ENCODE data around the gene TBR1.

Gene TBR1

DNA sequence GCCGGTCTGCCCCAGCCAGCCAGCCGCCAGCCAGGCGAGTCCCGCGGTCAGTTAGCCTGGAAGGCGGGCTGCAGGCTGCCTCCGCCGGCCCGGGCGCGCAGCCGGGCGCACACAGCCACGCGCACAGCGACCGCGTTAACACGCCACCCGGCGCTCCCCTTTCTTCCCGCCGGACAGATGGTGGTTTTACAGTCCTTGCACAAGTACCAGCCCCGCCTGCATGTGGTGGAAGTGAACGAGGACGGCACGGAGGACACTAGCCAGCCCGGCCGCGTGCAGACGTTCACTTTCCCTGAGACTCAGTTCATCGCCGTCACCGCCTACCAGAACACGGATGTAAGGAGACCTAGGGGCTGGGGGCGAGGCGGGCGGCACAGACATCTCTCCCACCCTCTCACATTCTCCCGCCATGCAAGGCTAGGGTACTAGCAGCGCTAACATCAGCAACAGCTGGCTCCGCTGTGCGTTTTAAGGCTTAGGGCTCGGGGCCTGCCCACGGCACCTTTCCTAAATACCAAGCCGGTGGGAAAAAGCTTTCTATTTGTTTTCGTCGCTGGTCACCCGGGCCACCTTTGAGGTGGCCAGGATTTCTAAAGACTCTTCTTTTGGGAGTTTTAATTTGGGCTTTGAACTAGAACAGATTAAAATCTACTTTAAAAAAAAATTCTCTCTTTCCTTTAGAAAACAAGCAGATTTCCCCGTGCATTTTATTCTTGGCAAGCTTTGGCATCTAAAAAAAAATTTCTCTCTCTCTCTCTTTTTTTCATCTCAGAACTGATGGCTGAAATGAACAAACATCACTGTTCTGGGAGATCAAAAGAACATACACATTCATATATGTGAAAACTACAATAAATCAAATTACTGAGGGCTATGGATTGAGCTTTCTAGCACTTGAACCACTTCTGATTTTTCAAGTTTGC, 2.9 kb downstream of the TBR1 start:
- TF ChIP-seq GATA1 (IDR thresholded peaks at IDR 0.05; ENCODE audit: low read depth, low read length) (no peak), POLR2A (IDR thresholded peaks at IDR 0.05; ENCODE audit: low read length) (no peak)
- DNase-seq: peak; percentile 20 to 34

DNA sequence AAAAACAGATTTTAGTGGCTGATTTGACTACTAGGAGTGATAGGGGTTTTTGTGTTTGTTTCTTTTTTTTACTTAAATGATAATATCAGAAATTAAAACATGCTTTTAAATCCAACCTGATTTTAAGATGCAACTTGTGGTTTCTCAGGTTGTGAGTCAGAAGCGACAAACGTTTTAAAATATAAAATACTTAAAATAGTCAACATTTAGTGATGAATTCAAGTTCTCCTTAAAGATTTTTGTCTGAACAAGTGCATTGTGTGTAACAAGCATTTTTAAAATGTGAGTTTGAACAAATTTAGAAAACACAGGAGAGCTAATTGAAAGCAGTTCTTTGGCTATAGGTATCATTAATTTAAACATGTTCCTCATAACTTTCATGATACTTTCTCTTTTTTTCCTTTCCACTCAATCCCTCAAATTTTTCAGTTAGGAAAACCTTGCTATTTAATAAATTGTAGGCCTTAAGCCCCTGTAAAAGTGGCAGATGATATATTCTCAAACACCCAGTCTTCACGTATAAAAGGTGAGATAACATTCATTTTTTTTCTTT, 3.6 kb downstream of the TBR1 start:
- no peak for DNase-seq
- TF ChIP-seq POLR2A (IDR thresholded peaks at IDR 0.05; ENCODE audit: low read length) (no peak), GATA1 (IDR thresholded peaks at IDR 0.05; ENCODE audit: low read depth, low read length) (no peak)

DNA sequence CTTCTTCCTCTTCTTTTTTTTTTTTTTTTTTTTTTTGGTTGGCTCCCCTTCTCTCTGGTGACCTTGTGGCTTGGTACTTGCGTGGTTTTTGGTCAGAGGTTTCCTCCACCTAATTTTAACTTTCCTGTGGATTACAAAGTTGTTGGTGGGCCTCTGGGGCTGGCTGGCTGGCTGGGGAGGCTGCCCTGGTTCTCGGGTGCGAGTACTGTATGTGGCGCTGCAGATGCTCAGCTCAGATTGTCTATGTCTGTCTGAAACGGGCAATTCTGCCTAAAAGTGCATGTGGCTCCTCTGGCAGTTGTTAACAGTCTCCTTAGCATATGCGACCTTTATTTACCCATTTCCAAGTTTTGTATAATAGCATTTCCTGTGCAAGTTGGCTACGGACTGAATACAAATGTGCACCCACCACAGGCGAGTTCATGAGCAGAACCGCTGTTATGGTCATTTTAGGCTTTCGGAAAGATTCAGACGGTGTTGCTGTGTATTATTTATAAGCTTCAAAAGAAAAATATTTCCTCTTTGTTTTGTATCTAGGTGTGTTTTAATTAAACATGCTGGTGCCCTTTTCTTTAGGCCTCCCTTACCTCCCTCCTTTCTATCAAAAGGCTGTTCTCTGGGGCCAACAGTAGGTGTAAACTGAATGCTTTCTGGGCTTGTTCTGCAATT, 4.4 kb downstream of the TBR1 start:
- no peak for TF ChIP-seq POLR2A (IDR thresholded peaks at IDR 0.05; ENCODE audit: low read length)
- no peak for TF ChIP-seq GATA1 (IDR thresholded peaks at IDR 0.05; ENCODE audit: low read depth, low read length)
- no peak for DNase-seq

DNA sequence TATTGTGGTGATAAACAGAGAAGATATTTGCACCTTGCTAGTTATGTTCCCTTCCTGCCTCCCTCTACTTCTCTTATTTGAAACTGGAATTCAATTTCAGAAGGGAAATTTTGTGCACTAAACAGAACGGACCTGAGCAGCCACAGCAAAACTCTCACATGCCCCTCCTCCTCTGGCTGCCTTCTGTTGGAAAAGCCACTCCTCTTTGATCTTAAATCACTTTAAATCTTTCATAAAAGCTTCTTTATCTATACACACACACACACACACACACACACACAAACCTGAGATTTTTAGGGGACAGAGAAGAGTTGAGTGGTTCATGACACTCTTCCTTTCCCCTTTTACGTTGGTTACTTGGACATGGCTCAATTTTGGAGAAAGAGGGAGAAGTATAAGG, 5.6 kb downstream of the TBR1 start:
- TF ChIP-seq GATA1 (IDR thresholded peaks at IDR 0.05; ENCODE audit: low read depth, low read length): no peak
- TF ChIP-seq POLR2A (IDR thresholded peaks at IDR 0.05; ENCODE audit: low read length): no peak
- no peak for DNase-seq

DNA sequence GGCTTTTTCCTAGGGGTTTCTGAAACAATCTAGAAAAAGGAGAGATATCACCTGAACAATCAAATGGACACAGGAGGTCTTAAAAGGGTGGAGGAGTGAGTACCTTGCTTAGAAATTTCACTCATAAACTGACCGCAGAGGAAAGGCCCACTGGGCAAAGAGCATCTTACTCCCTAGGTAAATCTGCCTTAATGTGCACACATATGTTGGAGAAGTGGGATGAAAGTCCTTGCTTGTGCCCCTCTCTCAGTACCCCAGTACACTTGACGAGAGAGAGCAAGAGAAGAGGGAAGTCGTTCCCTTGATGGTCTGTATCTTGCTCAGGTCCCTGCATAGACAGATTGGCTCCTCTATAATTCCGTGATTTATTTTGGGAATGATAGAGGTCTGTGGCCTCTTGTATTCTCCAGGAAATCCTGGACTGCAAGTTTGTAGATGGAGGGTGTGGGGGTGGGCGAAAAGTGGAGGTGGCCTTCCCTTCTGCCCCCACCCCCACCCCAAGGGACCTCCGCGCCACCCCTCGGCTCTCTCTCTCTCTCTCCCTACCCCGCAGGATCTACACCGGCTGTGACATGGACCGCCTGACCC, 6.8 kb downstream of the TBR1 start:
- DNase-seq: no peak
- TF ChIP-seq GATA1 (IDR thresholded peaks at IDR 0.05; ENCODE audit: low read depth, low read length): no peak
- TF ChIP-seq POLR2A (IDR thresholded peaks at IDR 0.05; ENCODE audit: low read length): no peak

DNA sequence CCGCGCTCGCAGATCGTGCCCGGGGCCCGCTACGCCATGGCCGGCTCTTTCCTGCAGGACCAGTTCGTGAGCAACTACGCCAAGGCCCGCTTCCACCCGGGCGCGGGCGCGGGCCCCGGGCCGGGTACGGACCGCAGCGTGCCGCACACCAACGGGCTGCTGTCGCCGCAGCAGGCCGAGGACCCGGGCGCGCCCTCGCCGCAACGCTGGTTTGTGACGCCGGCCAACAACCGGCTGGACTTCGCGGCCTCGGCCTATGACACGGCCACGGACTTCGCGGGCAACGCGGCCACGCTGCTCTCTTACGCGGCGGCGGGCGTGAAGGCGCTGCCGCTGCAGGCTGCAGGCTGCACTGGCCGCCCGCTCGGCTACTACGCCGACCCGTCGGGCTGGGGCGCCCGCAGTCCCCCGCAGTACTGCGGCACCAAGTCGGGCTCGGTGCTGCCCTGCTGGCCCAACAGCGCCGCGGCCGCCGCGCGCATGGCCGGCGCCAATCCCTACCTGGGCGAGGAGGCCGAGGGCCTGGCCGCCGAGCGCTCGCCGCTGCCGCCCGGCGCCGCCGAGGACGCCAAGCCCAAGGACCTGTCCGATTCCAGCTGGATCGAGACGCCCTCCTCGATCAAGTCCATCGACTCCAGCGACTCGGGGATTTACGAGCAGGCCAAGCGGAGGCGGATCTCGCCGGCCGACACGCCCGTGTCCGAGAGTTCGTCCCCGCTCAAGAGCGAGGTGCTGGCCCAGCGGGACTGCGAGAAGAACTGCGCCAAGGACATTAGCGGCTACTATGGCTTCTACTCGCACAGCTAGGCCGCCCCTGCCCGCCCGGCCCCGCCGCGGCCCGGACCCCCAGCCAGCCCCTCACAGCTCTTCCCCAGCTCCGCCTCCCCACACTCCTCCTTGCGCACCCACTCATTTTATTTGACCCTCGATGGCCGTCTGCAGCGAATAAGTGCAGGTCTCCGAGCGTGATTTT, 7.6 kb downstream of the TBR1 start:
- TF ChIP-seq POLR2A (IDR thresholded peaks at IDR 0.05; ENCODE audit: low read length) (no peak), GATA1 (IDR thresholded peaks at IDR 0.05; ENCODE audit: low read depth, low read length) (no peak)
- peak; percentile 26 to 28 for DNase-seq

DNA sequence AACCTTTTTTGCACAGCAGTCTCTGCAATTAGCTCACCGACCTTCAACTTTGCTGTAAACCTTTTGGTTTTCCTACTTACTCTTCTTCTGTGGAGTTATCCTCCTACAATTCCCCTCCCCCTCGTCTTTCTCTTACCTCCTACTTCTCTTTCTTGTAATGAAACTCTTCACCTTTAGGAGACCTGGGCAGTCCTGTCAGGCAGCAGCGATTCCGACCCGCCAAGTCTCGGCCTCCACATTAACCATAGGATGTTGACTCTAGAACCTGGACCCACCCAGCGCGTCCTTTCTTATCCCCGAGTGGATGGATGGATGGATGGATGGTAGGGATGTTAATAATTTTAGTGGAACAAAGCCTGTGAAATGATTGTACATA, 8.3 kb downstream of the TBR1 start:
- peak in 1 of 2 experiments; percentile 21 for DNase-seq
- TF ChIP-seq GATA1 (IDR thresholded peaks at IDR 0.05; ENCODE audit: low read depth, low read length): no peak
- TF ChIP-seq POLR2A (IDR thresholded peaks at IDR 0.05; ENCODE audit: low read length): no peak

DNA sequence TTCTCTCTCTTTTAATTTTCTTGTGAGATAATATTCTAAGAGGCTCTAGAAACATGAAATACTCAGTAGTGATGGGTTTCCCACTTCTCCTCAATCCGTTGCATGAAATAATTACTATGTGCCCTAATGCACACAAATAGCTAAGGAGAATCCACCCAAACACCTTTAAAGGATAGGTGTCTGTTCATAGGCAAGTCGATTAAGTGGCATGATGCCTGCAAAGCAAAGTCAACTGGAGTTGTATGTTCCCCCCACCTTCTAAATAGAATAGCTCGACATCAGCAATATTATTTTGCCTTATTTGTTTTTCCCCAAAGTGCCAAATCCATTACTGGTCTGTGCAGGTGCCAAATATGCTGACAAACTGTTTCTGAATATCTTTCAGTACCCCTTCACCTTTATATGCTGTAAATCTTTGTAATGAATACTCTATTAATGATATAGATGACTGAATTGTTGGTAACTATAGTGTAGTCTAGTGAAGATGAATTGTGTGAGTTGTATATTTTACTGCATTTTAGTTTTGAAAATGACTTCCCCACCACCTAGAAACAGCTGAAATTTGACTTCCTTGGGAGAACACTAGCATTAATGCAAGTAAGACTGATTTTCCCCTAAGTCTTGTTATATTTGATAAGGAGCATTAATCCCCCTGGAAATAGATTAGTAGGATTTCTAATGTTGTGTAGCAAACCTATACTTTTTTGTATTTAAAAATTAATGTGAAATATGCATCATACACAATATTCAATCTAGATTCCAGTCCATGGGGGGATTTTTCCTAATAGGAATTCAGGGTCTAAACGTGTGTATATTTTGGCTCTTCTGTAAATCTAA, 9.0 kb downstream of the TBR1 start:
- DNase-seq: peak in 1 of 2 experiments; percentile 19
- TF ChIP-seq POLR2A (IDR thresholded peaks at IDR 0.05; ENCODE audit: low read length) (no peak), GATA1 (IDR thresholded peaks at IDR 0.05; ENCODE audit: low read depth, low read length) (no peak)

DNA sequence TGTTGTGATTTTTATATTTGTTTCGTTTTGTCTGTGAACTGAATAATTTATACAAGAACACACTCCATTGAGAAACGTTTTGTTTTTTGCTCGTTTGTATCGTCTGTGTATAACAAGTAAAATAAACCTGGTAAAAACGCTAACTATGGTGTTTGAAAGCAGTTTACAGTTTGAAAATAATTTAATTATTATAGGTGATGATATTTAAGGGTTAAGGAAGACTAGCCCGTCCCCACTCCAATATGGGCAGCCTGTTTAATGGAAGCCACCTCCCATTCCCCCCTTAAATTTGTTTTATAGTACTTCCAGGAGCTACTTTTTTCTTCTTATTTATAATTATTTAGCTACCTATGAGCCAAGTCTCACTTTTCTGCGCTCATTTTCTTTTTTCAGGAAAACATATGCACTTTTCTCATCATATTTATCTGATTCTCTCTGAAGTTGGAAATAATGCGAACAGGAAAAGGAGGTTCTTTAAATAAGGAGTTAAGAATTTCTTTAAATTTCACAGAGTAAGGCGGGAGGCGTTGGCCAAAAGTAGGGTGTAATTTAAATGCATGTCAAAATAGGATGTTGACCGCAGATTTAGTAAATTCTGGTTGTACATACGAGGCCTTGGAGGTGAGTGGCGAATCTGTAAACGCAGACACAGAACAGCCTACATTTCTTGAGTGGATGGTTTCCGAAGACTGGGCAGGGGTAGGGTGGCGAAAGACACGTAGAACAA, 9.8 kb downstream of the TBR1 start:
- no peak for TF ChIP-seq POLR2A (IDR thresholded peaks at IDR 0.05; ENCODE audit: low read length)
- no peak for TF ChIP-seq GATA1 (IDR thresholded peaks at IDR 0.05; ENCODE audit: low read depth, low read length)
- DNase-seq: peak in 1 of 2 experiments; percentile 14

DNA sequence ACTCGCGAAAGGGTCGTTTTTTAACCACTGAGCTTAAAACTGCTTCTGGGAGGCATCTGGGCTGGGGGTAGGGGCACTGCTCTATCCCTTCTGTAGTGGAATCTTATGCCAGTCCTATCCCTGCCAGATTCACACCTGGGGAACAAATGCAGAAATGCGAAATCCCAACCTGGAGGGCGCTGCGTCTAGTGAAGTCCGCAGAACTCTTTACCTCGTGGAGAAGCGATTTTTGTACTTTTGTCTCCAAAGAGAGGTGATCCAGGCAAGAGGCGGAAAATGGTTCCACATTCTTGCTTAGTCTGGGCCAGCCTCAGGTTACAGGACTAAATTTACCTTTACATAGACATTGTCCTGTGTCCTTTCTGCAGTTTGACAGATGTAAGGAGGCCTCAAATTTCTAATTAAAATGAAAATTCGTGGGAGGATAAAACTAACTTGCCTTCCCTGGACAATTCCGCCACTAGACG, 10.4 kb downstream of the TBR1 start:
- DNase-seq: peak in 1 of 2 experiments; percentile 35
- no peak for TF ChIP-seq GATA1 (IDR thresholded peaks at IDR 0.05; ENCODE audit: low read depth, low read length)
- TF ChIP-seq POLR2A (IDR thresholded peaks at IDR 0.05; ENCODE audit: low read length): no peak

DNA sequence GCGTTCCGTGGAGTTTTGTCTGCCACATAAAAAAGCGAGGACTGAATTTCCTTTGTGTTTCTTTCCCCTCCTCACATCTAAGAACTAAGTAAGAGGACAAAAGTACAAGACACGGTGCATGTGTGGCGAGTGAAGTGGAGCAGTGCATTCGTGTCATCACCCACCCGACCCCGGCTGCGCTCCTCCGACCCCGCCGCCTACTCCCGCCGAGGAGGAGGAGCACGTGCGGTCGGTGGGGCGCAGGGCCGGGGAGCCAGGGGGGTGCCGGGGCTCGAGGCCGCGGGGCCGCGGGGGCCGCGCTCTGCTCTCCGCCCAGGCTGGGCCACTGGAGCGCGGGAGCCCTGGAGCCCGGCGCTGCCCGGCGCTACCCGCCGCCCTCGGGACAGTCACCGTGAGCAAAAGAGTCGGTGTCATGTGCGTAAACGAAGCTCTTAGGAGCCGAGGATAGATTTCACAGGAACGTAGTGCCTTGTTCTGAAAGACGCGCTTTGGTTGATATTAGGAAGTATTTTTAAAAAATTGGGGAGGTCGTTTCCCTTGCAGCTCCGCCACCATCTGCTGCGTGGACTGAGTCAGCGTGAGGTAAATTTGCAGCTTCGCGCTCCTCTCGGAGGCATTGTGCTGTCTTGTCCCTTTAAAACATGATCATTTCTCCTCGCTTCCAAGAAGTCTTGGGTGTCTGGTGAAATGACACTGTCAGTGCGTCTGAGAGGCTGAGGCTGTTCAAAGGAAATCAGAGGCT, 11.0 kb downstream of the TBR1 start:
- peak in 1 of 2 experiments; percentile 27 for DNase-seq
- no peak for TF ChIP-seq GATA1 (IDR thresholded peaks at IDR 0.05; ENCODE audit: low read depth, low read length)
- TF ChIP-seq POLR2A (IDR thresholded peaks at IDR 0.05; ENCODE audit: low read length): no peak
